ENCODE measurements around the gene DNM2.
A peak's percentile ranks its signal among the peaks of the same experiment; 100 is the strongest.

Gene DNM2

GRCh38 chr19:10782795-10783194, 64.9 kb downstream of the DNM2 start:
- no peak for DNase-seq

GRCh38 chr19:10784257-10784656, 66.4 kb downstream of the DNM2 start:
- DNase-seq = no peak

- no peak for DNase-seq
These were observed 70.3 kb downstream of the DNM2 start for GRCh38 chr19:10788146-10788545.

GRCh38 chr19:10789866-10790265, 72.0 kb downstream of the DNM2 start:
- no peak for DNase-seq

GRCh38 chr19:10796653-10797052, 78.8 kb downstream of the DNM2 start:
- no peak for DNase-seq

GRCh38 chr19:10797078-10797477, 79.2 kb downstream of the DNM2 start:
- DNase-seq = no peak

GRCh38 chr19:10797541-10798256, 79.8 kb downstream of the DNM2 start:
- DNase-seq = no peak

- no peak for DNase-seq
These were observed 82.6 kb downstream of the DNM2 start for GRCh38 chr19:10800488-10800887.

- no peak for DNase-seq
These were observed 84.6 kb downstream of the DNM2 start for GRCh38 chr19:10802479-10802878.

GRCh38 chr19:10803252-10803651, 85.4 kb downstream of the DNM2 start:
- DNase-seq = no peak

- no peak for DNase-seq
These were observed 87.3 kb downstream of the DNM2 start for GRCh38 chr19:10805065-10805757.

GRCh38 chr19:10805758-10806247, 87.9 kb downstream of the DNM2 start:
- no peak for DNase-seq

GRCh38 chr19:10808937-10809649, 91.2 kb downstream of the DNM2 start:
- peak; percentile 50 for DNase-seq

- no peak for DNase-seq
These were observed 91.9 kb downstream of the DNM2 start for GRCh38 chr19:10809651-10810285.

GRCh38 chr19:10811391-10812111, 93.7 kb downstream of the DNM2 start:
- no peak for DNase-seq

GRCh38 chr19:10812196-10812595, 94.3 kb downstream of the DNM2 start:
- no peak for DNase-seq

- DNase-seq = peak; percentile 97
These were observed 95.1 kb downstream of the DNM2 start for GRCh38 chr19:10812902-10813404.

- no peak for DNase-seq
These were observed 97.2 kb downstream of the DNM2 start for GRCh38 chr19:10815007-10815536.

- DNase-seq = peak; percentile 55
These were observed 98.2 kb downstream of the DNM2 start for GRCh38 chr19:10815969-10816644.

- DNase-seq = no peak
These were observed 98.8 kb downstream of the DNM2 start for GRCh38 chr19:10816691-10817090.

GRCh38 chr19:10817291-10818038, 99.6 kb downstream of the DNM2 start:
- DNase-seq = peak; percentile 99
